Measurements from ENCODE around the gene STRBP. TPM values are rescaled to one million over a fixed set of nuclear protein-coding genes. Genes with fewer than 3 reads are reported as not detected.
"Not testable (repeated sequence)": the region's sequence is repeated elsewhere in the genome, so short reads cannot be mapped to it uniquely, and the experiment has no call there.

The STRBP gene
- total RNA-seq, 1 experiment from 2014 or later, result 39.9 TPM

GRCh38 chr9:123278361-123278760 lies 10.0 kb upstream of the STRBP start:
- TF ChIP-seq, protein P1, sequence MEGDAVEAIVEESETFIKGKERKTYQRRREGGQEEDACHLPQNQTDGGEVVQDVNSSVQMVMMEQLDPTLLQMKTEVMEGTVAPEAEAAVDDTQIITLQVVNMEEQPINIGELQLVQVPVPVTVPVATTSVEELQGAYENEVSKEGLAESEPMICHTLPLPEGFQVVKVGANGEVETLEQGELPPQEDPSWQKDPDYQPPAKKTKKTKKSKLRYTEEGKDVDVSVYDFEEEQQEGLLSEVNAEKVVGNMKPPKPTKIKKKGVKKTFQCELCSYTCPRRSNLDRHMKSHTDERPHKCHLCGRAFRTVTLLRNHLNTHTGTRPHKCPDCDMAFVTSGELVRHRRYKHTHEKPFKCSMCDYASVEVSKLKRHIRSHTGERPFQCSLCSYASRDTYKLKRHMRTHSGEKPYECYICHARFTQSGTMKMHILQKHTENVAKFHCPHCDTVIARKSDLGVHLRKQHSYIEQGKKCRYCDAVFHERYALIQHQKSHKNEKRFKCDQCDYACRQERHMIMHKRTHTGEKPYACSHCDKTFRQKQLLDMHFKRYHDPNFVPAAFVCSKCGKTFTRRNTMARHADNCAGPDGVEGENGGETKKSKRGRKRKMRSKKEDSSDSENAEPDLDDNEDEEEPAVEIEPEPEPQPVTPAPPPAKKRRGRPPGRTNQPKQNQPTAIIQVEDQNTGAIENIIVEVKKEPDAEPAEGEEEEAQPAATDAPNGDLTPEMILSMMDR (conservative IDR thresholded peaks at IDR 0.05), result no peak
- no peak for TF ChIP-seq EZH2 (IDR thresholded peaks at IDR 0.05; ENCODE audit: low read depth)
- Histone ChIP-seq H3K36me3 (ENCODE audit: low read depth) (no peaks in the 10 kb centered on the region), H3K27me3 (ENCODE audit: insufficient read depth, low read depth) (no peaks in the 10 kb centered on the region), H3K4me3 (no peak overlapping the region), H3K4me1 (replicated peaks; ENCODE audit: insufficient read depth) (peaks cover 18% of the 10 kb centered on the region), H3K4me2 (no peak overlapping the region), H4K20me1 (ENCODE audit: insufficient read depth) (no peaks in the 10 kb centered on the region), H3K27ac (no peak overlapping the region), H3K9me2 (ENCODE audit: insufficient read depth) (no peaks in the 10 kb centered on the region), H3K9me3 (ENCODE audit: insufficient read depth, low read depth) (no peaks in the 10 kb centered on the region), H3K79me2 (ENCODE audit: low read depth) (no peaks in the 10 kb centered on the region), H2AFZ (no peak overlapping the region), H3F3A (ENCODE audit: insufficient read depth, low read depth) (no peaks in the 10 kb centered on the region)
- POLR2A ChIA-PET (ENCODE audit: unreplicated experiment), result no interaction called here
- intact Hi-C loops (cut with micrococcal nuclease; ENCODE audit: unreplicated experiment), result no loop called here
- no TSS peak for BruUV-seq (replicated peaks)
- DNase-seq, result no peak
- CTCF ChIA-PET, result no interaction called here

DNA sequence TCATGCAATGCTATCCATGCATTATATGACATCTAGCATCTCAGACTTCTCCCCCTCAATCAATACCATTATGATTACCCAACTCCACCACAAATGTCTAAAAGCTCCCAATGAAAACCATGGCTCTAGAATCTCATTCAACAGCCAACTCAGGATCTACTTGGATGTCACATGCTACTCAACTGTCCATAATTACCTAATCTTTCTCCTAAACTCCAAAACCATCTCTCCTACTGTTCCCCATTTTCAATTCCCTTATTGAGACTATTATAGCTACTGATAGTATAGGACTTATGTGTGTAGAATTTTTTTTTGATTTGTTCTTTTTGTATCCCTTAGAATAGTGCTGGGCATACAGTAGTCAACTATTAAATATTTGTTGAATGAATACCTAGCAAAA lies 8.2 kb upstream of the STRBP start:
- intact Hi-C loops (cut with micrococcal nuclease; ENCODE audit: unreplicated experiment), result no loop called here
- ChIA-PET POLR2A (ENCODE audit: unreplicated experiment) (no interaction called here), CTCF (no interaction called here)
- no peaks in the 10 kb centered on the region for H3K79me2 ChIP-seq (ENCODE audit: low read depth)
- no peak overlapping the region for H3K27ac ChIP-seq
- H3K4me2 ChIP-seq, result no peak overlapping the region
- no peaks in the 10 kb centered on the region for H3K27me3 ChIP-seq (ENCODE audit: insufficient read depth, low read depth)
- H2AFZ ChIP-seq, result no peak overlapping the region
- no peak overlapping the region for H3K4me3 ChIP-seq
- H3K4me1 ChIP-seq (replicated peaks; ENCODE audit: insufficient read depth), result peaks cover 1% of the 10 kb centered on the region; the same call in 1 of the 2 replicates
- no peaks in the 10 kb centered on the region for H4K20me1 ChIP-seq (ENCODE audit: insufficient read depth)
- H3F3A ChIP-seq (ENCODE audit: insufficient read depth, low read depth), result no peaks in the 10 kb centered on the region
- H3K36me3 ChIP-seq (ENCODE audit: low read depth), result no peaks in the 10 kb centered on the region
- no peaks in the 10 kb centered on the region for H3K9me3 ChIP-seq (ENCODE audit: insufficient read depth, low read depth)
- no peak for DNase-seq
- BruUV-seq (replicated peaks), result no TSS peak
- TF ChIP-seq, protein P1 (conservative IDR thresholded peaks at IDR 0.05), result no peak
- TF ChIP-seq EZH2 (IDR thresholded peaks at IDR 0.05; ENCODE audit: low read depth), result no peak
- no peaks in the 10 kb centered on the region for H3K9me2 ChIP-seq (ENCODE audit: insufficient read depth)

DNA sequence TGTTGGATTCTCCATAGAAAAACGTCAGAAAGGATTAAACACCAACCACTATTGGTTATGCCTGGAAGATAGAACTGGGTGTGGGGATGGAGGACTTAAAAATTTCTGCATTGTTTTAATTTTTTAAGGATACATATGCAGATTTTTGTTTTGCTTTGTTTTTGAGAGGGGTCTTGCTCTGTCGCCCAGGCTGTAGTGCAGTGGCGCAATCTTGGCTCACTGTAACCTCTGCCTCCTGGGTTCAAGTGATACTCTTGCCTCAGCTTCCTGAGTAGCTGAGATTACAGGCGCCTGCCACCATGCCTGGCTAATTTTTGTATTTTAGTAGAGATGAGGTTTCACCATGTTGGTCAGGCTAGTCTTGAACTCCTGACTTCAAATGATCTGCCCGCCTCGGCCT lies 2.7 kb upstream of the STRBP start:
- H3K27ac ChIP-seq; H3F3A ChIP-seq (ENCODE audit: insufficient read depth, low read depth); H2AFZ ChIP-seq; H4K20me1 ChIP-seq (ENCODE audit: insufficient read depth); POLR2A ChIA-PET (ENCODE audit: unreplicated experiment); H3K36me3 ChIP-seq (ENCODE audit: low read depth); H3K4me2 ChIP-seq; H3K9me3 ChIP-seq (ENCODE audit: insufficient read depth, low read depth); intact Hi-C loops (cut with micrococcal nuclease; ENCODE audit: unreplicated experiment); CTCF ChIA-PET; DNase-seq; H3K27me3 ChIP-seq (ENCODE audit: insufficient read depth, low read depth); H3K9me2 ChIP-seq (ENCODE audit: insufficient read depth); BruUV-seq (replicated peaks); H3K79me2 ChIP-seq (ENCODE audit: low read depth); H3K4me1 ChIP-seq (replicated peaks; ENCODE audit: insufficient read depth); H3K4me3 ChIP-seq: not testable (repeated sequence)

GRCh38 chr9:123269281-123269680 lies 895 bp upstream of the STRBP start:
- no TSS peak for BruUV-seq (replicated peaks)
- no peak for TF ChIP-seq EZH2 (IDR thresholded peaks at IDR 0.05; ENCODE audit: low read depth)
- TF ChIP-seq, protein P1 (conservative IDR thresholded peaks at IDR 0.05), result no peak
- Histone ChIP-seq H3K27me3 (ENCODE audit: insufficient read depth, low read depth) (no peaks in the 10 kb centered on the region), H4K20me1 (ENCODE audit: insufficient read depth) (no peaks in the 10 kb centered on the region), H3K27ac (no peak overlapping the region), H3K36me3 (ENCODE audit: low read depth) (no peaks in the 10 kb centered on the region), H2AFZ (peak overlapping the region; percentile 94), H3K79me2 (ENCODE audit: low read depth) (peaks cover 16% of the 10 kb centered on the region), H3K4me3 (peak overlapping the region; percentile 77), H3F3A (ENCODE audit: insufficient read depth, low read depth) (no peaks in the 10 kb centered on the region), H3K9me3 (ENCODE audit: insufficient read depth, low read depth) (no peaks in the 10 kb centered on the region), H3K4me2 (peak overlapping the region; percentile 89), H3K4me1 (replicated peaks; ENCODE audit: insufficient read depth) (peaks cover 12% of the 10 kb centered on the region; the same call in 1 of the 2 replicates), H3K9me2 (ENCODE audit: insufficient read depth) (no peaks in the 10 kb centered on the region)
- no peak for DNase-seq
- POLR2A ChIA-PET (ENCODE audit: unreplicated experiment), result no interaction called here
- intact Hi-C loops (cut with micrococcal nuclease; ENCODE audit: unreplicated experiment), result no loop called here
- CTCF ChIA-PET, result interaction anchor here (0.6 to 1.3 kb wide), 4 partner anchors 13 to 79 kb away, joined by 3 to 8 read pairs (median 4); no protein-coding TSS in a partner anchor

All from PC-9 (cell line).